Measurements from ENCODE around the gene MRGPRG. TPM values are rescaled to one million over a fixed set of nuclear protein-coding genes. Genes with fewer than 3 reads are reported as not detected.

Gene MRGPRG
- polyA plus RNA-seq, 1 donor (not counting 4 experiments of a cell fraction or from before 2014, with no cell fraction given), result not detected

- no peak for TF ChIP-seq EZH2 (IDR thresholded peaks at IDR 0.05; ENCODE audit: low read length)
- TF ChIP-seq, protein P1, sequence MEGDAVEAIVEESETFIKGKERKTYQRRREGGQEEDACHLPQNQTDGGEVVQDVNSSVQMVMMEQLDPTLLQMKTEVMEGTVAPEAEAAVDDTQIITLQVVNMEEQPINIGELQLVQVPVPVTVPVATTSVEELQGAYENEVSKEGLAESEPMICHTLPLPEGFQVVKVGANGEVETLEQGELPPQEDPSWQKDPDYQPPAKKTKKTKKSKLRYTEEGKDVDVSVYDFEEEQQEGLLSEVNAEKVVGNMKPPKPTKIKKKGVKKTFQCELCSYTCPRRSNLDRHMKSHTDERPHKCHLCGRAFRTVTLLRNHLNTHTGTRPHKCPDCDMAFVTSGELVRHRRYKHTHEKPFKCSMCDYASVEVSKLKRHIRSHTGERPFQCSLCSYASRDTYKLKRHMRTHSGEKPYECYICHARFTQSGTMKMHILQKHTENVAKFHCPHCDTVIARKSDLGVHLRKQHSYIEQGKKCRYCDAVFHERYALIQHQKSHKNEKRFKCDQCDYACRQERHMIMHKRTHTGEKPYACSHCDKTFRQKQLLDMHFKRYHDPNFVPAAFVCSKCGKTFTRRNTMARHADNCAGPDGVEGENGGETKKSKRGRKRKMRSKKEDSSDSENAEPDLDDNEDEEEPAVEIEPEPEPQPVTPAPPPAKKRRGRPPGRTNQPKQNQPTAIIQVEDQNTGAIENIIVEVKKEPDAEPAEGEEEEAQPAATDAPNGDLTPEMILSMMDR (optimal IDR thresholded peaks at IDR 0.05 in 1 of 3, IDR thresholded peaks at IDR 0.05 in 1 of 3, conservative IDR thresholded peaks at IDR 0.05 in 1 of 3; ENCODE audit: extremely low read depth in 1 of 3, insufficient read depth in 2 of 3, low read length in 3 of 3), result no peak
- no peaks in the 10 kb centered on the region for H3K79me2 ChIP-seq (ENCODE audit: control insufficient read depth, insufficient read depth, low read length)
- no peak for FAIRE-seq
- H3K36me3 ChIP-seq (ENCODE audit: control insufficient read depth in 2 of 2, extremely low read depth in 1 of 2, insufficient read depth in 2 of 2, low read length in 2 of 2), result no peaks in the 10 kb centered on the region
- H3K4me2 ChIP-seq (ENCODE audit: control insufficient read depth, extremely low read depth, insufficient read depth, low read depth, low read length), result no peak overlapping the region
- H3K9me3 ChIP-seq (ENCODE audit: control insufficient read depth, low read depth, low read length), result no peaks in the 10 kb centered on the region
- H3K27me3 ChIP-seq (ENCODE audit: control insufficient read depth, extremely low read depth, insufficient read depth, low read length), result peaks cover 14% of the 10 kb centered on the region
- DNase-seq (ENCODE audit: low read depth, low spot score), result no peak
- dilution Hi-C loops (cut with MboI; ENCODE audit: extremely low pct_ligation_motif_present, low sequenced_read_pairs), result no loop called here
- no peak overlapping the region for H2AFZ ChIP-seq (ENCODE audit: control insufficient read depth, low read length)
- no peaks in the 10 kb centered on the region for H3K9me1 ChIP-seq (ENCODE audit: control insufficient read depth, extremely low read depth, insufficient read depth, low read length)
- H3K4me3 ChIP-seq (ENCODE audit: control insufficient read depth in 2 of 3, extremely low read depth in 1 of 3, insufficient read depth in 2 of 3, low read depth in 1 of 3, low read length in 3 of 3), result no peak overlapping the region
- H3K27ac ChIP-seq (ENCODE audit: control insufficient read depth, insufficient read depth, low read length), result no peak overlapping the region
- H3K4me1 ChIP-seq (ENCODE audit: control insufficient read depth, extremely low read depth, insufficient read depth, low read length), result no peaks in the 10 kb centered on the region
- H3K9ac ChIP-seq (ENCODE audit: control insufficient read depth, extremely low read depth, insufficient read depth, low read length), result no peak overlapping the region
- no peaks in the 10 kb centered on the region for H4K20me1 ChIP-seq (ENCODE audit: control insufficient read depth, extremely low read depth, insufficient read depth, low read length)
These were observed 30.0 kb downstream of the MRGPRG start for GRCh38 chr11:3188496-3189195.

DNA sequence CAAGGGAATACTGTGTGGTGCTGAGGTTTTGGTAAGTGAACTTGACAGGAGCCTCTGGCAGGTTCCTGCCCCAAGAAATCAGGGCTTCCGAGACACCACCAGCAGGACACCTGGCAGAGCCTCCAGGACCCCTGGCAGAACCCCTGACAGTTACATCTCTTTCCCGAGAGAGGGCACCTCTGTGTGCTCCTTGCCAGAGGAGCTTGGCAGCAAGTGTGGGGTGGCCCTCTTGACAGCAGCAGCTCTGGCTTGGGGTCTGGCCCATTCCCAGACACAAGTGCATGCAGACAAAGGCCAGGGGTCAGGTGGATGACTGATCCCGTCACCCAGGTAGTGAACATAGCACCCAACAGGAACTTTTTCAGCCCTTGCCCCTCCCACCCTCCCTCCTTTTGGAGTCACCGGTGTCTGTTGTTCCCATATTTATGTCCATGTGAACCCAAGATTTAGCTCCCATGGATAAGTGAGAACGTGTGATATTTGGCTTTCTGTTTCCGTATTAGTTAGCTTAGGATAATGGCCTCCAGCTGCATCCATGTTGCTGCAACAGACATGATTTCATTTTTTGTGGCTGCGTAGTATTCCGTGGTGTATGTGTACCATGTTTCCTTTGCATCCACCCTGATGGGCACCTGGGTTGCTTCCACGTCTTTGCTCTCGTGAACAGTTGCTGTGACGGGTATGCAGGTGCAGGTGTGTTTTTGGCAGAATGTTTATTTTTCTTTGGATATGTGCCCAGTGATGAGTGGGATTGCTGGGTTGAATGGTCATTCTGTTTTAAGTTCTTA is 32.3 kb downstream of the MRGPRG start:
- Histone ChIP-seq H3K79me2 (ENCODE audit: control insufficient read depth, insufficient read depth, low read length) (no peaks in the 10 kb centered on the region), H3K9me3 (ENCODE audit: control insufficient read depth, low read depth, low read length) (no peaks in the 10 kb centered on the region), H3K36me3 (ENCODE audit: control insufficient read depth in 2 of 2, extremely low read depth in 1 of 2, insufficient read depth in 2 of 2, low read length in 2 of 2) (no peaks in the 10 kb centered on the region), H3K4me2 (ENCODE audit: control insufficient read depth, extremely low read depth, insufficient read depth, low read depth, low read length) (no peak overlapping the region), H4K20me1 (ENCODE audit: control insufficient read depth, extremely low read depth, insufficient read depth, low read length) (no peaks in the 10 kb centered on the region), H3K27me3 (ENCODE audit: control insufficient read depth, extremely low read depth, insufficient read depth, low read length) (no peaks in the 10 kb centered on the region), H3K4me3 (ENCODE audit: control insufficient read depth in 2 of 3, extremely low read depth in 1 of 3, insufficient read depth in 2 of 3, low read depth in 1 of 3, low read length in 3 of 3) (no peak overlapping the region), H3K4me1 (ENCODE audit: control insufficient read depth, extremely low read depth, insufficient read depth, low read length) (no peaks in the 10 kb centered on the region), H3K27ac (ENCODE audit: control insufficient read depth, insufficient read depth, low read length) (no peak overlapping the region), H3K9ac (ENCODE audit: control insufficient read depth, extremely low read depth, insufficient read depth, low read length) (no peak overlapping the region), H2AFZ (ENCODE audit: control insufficient read depth, low read length) (no peak overlapping the region), H3K9me1 (ENCODE audit: control insufficient read depth, extremely low read depth, insufficient read depth, low read length) (no peaks in the 10 kb centered on the region)
- FAIRE-seq (no peak), DNase-seq (ENCODE audit: low read depth, low spot score) (no peak)
- no peak for TF ChIP-seq EZH2 (IDR thresholded peaks at IDR 0.05; ENCODE audit: low read length)
- TF ChIP-seq, protein P1 (optimal IDR thresholded peaks at IDR 0.05 in 1 of 3, IDR thresholded peaks at IDR 0.05 in 1 of 3, conservative IDR thresholded peaks at IDR 0.05 in 1 of 3; ENCODE audit: extremely low read depth in 1 of 3, insufficient read depth in 2 of 3, low read length in 3 of 3), result no peak
- dilution Hi-C loops (cut with MboI; ENCODE audit: extremely low pct_ligation_motif_present, low sequenced_read_pairs), result no loop called here

Data from keratinocyte (primary cell).